Activated CD8-positive, alpha-beta memory T cell treated with anti-CD3 and anti-CD28 coated beads for 1 hour (primary cell): Measurements from ENCODE around the gene XPO4.
"Not testable (repeated sequence)": the region's sequence is repeated elsewhere in the genome, so short reads cannot be mapped to it uniquely, and the experiment has no call there.

Experiments used
- DNase-seq, 2 donors: peaks; one replicate each; pipeline ENCODE4 v3.0.0-alpha.2; 2020; ENCODE audit warnings: low read depth in 1 of 2; ENCODE audit errors: extremely low read depth in 1 of 2

XPO4 gene

DNA sequence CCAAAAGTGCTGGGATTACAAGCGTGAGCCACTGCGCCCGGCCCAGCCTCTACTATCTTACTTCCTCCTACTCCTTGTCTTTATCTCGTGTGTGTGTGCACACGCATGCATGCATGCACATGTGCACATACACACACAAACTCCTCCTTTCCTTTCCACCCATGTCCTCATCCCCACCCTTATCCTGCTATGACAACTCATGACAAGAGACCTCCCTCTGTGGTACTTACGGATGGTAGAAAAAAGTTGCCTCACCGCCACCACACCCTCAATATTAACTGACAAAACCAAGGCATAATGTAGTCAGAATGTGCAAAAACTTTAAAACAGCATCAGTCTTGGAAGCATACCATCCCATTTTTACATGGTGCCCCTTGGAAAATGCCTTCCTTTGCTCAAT, 112.9 kb downstream of the XPO4 start:
- DNase-seq: no peak

- no peak for DNase-seq
Observed at GRCh38 chr13:20788312-20788711, 114.2 kb downstream of the XPO4 start.

- DNase-seq: no peak
Observed at GRCh38 chr13:20787180-20787579, 115.4 kb downstream of the XPO4 start.

GRCh38 chr13:20782116-20782708, 120.3 kb downstream of the XPO4 start:
- no peak for DNase-seq

GRCh38 chr13:20780317-20780716, 122.2 kb downstream of the XPO4 start:
- DNase-seq: no peak

DNA sequence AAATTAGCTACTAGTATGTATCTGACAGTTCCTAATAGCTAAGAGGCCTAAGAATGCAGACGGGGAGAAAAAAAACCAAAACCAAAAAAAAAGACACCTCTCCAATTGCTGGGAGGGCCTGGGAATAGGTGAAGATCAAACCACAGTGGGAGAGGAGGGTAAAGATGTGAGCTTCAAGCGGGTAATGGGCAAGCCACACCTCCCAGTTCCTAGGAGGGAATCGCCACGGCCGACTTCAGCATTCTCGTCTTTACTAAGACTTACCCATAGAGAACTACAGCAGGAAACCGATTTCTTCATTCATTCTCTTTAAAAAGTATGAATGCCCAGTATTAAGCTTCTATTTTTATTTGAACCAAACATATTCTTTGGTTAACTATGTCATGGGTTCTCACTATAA, 123.1 kb downstream of the XPO4 start:
- no peak for DNase-seq

GRCh38 chr13:20778311-20778710, 124.2 kb downstream of the XPO4 start:
- DNase-seq: no peak

GRCh38 chr13:20776751-20777150, 125.8 kb downstream of the XPO4 start:
- DNase-seq: no peak

DNA sequence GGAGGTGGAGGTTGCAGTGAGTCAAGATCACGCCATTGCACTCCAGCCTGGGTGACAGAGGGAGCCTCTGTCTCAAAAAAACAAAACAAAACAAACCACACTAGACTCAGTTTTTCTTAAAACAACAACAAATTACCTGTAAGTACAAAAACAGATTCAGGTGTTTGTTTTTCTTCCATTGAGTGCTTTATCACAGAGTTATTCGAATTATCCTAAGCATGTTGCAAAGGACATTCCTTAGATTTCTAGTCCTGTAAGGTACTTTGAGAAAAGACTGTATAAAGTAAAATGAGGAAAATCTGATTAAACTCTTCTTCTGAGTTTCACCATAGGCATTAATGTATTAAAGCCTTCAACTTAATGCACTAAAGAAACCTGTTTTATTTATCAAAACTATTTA, 126.6 kb downstream of the XPO4 start:
- no peak for DNase-seq

DNA sequence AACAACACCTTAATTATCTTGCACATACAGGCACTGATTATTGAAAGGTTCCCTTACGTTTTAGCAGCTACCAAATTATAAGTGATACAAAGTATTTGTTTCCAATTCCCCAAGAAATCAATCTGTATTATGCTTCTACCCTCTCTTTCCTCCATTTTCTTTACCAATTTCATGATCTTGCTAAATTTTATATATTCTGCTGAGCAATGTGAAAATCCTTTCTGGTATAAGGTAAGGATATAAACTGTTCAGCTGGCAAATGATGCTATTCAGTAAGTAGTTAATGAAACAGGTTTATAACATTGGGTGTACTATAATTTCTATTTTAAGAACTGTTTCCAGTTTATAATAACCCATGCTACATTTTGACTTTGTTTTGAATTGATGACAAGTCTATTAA, 127.8 kb downstream of the XPO4 start:
- no peak for DNase-seq

DNA sequence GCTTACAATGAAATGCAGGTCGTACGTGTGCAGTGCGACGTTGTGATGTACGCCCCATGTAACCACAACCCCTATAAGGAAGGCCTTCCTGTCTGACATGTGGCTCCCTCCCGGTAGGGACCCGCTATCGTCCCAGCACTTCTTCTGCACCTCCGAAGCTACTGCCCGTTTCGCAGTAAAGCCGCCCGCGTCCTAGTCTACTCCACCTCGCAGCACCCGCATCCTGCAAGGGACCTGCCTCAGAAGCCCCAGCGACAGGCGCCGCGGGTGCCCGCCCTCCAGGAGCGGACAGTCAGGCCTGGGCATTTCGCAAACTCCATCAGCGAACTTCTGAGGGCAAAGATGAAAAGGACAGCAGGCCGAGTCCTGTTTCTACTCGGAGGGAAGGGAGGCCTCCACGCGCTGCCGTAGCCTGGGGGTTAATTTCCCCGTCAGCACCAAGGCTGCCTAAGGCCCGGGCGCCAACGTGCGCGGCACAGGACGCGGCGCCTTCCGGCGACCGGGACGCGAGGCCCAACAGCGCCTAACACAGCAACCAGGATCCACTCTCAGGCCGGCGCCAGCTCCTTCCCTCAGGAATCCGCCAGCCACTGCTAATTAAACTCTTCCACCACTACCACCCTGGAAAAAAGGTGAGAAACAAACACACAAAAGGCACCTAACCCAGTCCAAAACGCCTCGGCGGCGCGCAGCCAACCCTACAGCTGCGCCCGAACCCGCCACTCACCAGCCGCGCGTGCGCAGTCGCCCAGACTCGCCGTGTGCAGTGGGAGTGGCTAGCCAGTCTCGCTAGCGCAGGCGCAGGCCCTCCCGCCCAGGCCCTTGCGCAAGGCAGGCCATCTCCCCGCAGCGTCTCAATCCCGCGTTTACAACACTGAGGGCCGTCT, 129.1 kb downstream of the XPO4 start, which contains the start of gene EEF1AKMT1:
EEF1AKMT1 (minus strand) TSS at position 768 of the 887 bp plus-strand sequence. CDS start 16,363 bp downstream, outside the sequence.
- peak; percentile 84 to 94 for DNase-seq

DNA sequence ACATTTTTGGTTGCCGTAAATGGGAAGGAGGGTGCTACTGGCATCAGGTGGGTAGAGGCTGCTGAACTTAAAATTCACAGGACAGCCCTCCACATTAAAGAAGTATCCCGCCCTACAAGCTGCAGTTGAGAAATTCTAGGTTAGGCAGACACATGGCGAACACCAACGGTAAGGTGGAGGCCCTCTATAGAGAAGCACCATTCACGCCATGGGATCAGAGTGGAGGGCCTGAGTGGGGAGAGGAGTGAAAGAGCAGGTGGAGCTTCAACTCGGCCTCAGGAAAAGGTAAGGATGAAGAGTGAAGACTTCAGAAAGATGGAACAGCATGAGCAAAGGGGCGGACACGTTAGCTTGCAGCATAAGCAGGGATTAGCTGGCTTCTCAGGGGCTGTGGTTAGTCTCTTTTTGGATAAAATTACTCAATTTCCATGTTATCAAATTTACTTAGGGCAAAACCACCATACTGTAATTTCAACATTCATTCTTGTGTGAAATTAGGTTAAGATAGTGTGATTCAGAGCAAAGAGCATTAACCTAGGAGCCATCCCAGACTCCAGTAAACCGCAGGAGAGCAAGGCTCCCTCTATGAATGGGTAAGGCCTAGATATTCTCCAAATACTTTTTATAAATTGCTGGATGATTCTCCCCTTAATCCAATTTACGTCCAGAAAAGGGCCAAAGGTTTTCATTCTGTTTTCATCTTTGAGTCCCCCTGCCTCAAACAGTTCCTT, 130.0 kb downstream of the XPO4 start:
- DNase-seq: no peak

DNA sequence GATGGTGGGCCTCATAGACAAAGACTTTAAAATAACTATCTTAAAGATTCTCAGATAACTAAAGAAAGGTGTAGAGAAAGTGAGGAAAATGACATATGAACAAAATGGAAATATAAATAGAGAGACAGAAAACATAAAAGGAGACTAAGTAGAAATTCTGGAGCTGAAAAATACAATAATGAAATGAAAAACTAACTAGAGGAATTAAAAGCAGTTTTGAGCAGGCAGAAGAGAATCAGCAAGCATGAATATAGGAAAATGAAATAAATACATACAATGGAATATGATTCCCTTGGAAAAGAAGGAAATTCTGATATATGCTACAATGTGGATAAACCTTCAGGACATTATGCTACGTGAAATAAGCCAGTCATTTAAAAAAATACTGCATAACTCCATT, 132.7 kb downstream of the XPO4 start:
- no peak for DNase-seq

GRCh38 chr13:20769091-20769490, 133.5 kb downstream of the XPO4 start:
- DNase-seq: no peak

- DNase-seq: no peak
Observed at GRCh38 chr13:20767309-20767943, 135.1 kb downstream of the XPO4 start.

DNA sequence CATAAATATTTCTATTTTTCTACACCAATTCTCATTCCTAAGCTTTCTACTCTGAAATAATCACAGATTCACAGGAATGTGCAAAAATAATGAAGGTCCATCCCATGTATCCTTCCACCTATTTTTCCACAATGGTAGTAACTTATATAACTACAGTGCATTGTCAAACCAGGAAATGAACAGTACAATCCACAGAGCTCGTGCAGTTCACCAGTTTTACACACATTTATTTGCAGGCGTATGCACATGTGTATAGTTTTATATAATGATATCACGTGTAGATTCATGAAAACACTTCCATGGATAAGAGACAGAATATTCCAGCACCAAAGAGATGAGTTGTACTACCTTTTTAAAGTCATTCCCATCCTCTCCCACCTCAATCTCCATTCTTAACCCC, 141.7 kb downstream of the XPO4 start:
- DNase-seq: no peak

DNA sequence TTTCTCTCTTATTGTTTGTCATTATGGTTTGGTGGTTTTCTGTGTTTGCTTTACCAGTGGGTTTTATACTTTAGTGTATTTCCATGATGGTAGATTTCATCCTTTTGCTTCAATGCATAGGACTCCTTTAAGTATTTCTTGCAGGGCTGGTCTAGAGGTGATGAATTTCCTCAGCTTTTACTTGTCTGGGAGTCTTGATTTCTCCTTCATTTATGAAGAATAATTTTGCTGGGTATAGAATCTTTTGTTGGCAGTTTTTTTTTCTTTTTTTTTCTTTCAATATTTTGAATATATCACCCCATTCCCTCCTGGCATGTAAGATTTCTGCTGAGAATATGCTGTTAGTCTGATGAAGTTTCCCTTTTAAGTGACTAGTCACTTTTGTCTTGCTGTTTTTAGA, 148.5 kb downstream of the XPO4 start:
- DNase-seq: no peak

- no peak for DNase-seq
Observed at GRCh38 chr13:20749377-20749776, 153.2 kb downstream of the XPO4 start.

DNA sequence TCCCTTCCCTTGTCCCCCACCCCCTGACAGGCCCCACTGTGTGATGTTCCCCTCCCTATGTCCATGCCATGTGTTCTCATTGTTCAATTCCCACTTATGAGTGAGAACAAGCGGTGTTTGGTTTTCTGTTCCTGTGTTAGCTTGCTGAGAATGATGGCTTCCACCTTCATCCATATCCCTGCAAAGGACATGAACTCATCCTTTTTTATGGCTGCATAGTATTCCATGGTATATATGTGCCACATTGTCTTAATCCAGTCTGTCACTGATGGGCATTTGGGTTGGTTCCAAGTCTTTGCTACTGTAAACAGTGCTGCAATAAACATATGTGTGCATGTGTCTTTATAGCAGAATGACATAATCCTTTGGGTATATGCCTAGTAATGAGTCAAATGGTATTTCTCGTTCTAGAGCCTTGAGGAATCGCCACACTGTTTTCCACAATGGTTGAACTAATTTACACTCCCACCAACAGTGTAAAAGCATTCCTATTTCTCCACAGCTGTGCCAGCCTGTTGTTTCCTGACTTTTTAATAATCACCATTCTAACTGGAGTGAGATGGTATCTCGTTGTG, 158.6 kb downstream of the XPO4 start:
- DNase-seq: not testable (repeated sequence)

DNA sequence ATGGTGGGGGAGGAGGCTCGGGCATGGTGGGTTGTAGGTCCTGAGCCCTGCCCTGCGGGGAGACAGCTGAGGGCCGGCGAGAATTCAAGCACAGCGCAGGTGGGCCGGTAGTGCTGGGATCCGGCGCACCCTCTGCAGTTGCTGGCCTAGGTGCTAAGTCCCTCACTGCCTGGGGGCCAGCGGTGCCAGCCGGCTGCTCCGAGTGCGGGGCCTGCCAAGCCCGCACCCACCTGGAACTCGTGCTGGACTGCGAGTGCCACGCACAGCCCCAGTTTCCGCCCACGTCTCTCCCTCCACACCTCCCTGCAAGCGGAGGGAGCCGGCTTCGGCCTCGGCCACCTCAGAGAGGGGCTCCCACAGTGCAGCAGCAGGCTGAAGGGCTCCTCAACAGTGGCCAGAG, 162.5 kb downstream of the XPO4 start:
- DNase-seq: no peak

DNA sequence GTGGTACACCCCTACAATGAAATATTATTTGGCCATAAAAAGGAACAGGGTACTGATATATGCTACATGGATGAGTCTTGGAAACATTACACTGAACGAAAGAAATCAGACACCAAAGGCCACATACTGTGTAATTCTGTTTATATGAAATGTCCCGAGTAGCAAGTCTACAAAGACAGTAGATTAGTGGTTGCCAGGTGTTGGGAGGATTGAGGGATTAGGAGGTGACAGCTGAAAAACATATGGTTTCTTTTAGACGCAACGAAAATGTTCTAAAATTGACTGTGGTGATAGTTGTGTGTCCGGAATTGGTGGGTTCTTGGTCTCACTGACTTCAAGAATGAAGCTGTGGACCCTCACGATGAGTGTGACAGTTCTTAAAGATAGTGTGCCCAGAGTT, 163.9 kb downstream of the XPO4 start:
- no peak for DNase-seq
